HG03175 (cell line): ENCODE data around the gene RNF223.
"Not testable (repeated sequence)": the region's sequence is repeated elsewhere in the genome, so short reads cannot be mapped to it uniquely, and the experiment has no call there.

Experiments
- ATAC-seq: cut with Tn5 transposase; IDR thresholded peaks from one replicate; pipeline ENCODE4 v1.9.1; 2021; ENCODE audit warnings: mild to moderate bottlenecking, moderate library complexity; ENCODE audit not compliant: unreplicated experiment

Gene RNF223

GRCh38 chr1:1074631-1075147 lies 583 bp upstream of the RNF223 start:
- no peak for ATAC-seq

- ATAC-seq = no peak
These were observed 1.0 kb downstream of the RNF223 start for GRCh38 chr1:1072849-1073742.

GRCh38 chr1:1072299-1072848 lies 1.7 kb downstream of the RNF223 start:
- no peak for ATAC-seq

GRCh38 chr1:1071486-1072298 lies 2.4 kb downstream of the RNF223 start:
- ATAC-seq = no peak

- ATAC-seq = no peak
These were observed 4.1 kb downstream of the RNF223 start for GRCh38 chr1:1069711-1070676.

GRCh38 chr1:1069056-1069710 lies 4.9 kb downstream of the RNF223 start:
- peak; percentile 61 for ATAC-seq

- peak; percentile 20 for ATAC-seq
These were observed 5.5 kb downstream of the RNF223 start for GRCh38 chr1:1068517-1069055.

GRCh38 chr1:1067860-1068516 lies 6.1 kb downstream of the RNF223 start:
- ATAC-seq = no peak

GRCh38 chr1:1067284-1067859 lies 6.7 kb downstream of the RNF223 start:
- no peak for ATAC-seq

GRCh38 chr1:1066403-1067283 lies 7.5 kb downstream of the RNF223 start:
- no peak for ATAC-seq

- ATAC-seq = not testable (repeated sequence)
These were observed 8.2 kb downstream of the RNF223 start for GRCh38 chr1:1065940-1066304.

- ATAC-seq = no peak
These were observed 8.7 kb downstream of the RNF223 start for GRCh38 chr1:1065265-1065939.

- peak; percentile 38 for ATAC-seq
These were observed 9.9 kb downstream of the RNF223 start for GRCh38 chr1:1063945-1064831.

GRCh38 chr1:1063261-1063944 lies 10.7 kb downstream of the RNF223 start:
- ATAC-seq = no peak

GRCh38 chr1:1062348-1063163 lies 11.6 kb downstream of the RNF223 start:
- ATAC-seq = no peak
